HG03103 (cell line): ENCODE measurements around the gene CAMSAP1.

Experiments
- ATAC-seq: cut with Tn5 transposase; IDR thresholded peaks from one replicate; pipeline ENCODE4 v1.9.1; 2021; ENCODE audit warnings: low read depth; ENCODE audit not compliant: unreplicated experiment

Gene CAMSAP1

DNA sequence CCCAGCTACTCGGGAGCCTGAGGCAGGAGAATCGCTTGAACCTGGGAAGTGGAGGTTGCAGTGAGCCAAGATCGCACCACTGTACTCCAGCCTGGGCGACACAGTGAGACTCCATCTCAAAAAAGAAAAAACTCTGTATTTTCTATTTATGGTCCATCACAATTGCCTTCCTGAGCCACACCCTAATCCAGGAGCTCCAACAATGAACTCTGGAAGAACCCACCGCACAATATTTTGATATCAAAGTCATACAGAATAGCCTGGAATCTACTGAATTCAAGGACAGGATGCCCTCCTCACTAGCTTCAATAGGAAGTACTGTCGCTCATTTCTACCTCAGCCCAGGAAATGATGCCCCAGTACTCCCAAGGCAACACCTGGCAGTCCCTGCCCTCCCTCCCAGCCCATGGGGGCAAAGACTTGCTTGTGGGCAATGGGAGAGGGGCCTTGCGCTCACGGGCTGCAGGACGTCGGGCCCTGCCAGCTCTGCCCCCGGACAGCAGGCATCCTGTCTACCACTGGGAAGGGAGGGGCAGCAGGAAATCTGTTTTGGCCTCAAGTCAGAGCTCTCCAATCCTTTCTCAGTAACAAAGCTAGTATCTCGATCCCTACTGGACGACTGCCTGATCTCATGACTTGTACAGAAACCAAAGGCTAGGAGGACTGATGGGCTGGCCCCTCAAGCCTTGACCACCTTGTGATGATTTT, 34.1 kb upstream of the CAMSAP1 start:
- ATAC-seq, result no peak

GRCh38 chr9:135939351-135940265, 32.3 kb upstream of the CAMSAP1 start:
- ATAC-seq, result no peak

DNA sequence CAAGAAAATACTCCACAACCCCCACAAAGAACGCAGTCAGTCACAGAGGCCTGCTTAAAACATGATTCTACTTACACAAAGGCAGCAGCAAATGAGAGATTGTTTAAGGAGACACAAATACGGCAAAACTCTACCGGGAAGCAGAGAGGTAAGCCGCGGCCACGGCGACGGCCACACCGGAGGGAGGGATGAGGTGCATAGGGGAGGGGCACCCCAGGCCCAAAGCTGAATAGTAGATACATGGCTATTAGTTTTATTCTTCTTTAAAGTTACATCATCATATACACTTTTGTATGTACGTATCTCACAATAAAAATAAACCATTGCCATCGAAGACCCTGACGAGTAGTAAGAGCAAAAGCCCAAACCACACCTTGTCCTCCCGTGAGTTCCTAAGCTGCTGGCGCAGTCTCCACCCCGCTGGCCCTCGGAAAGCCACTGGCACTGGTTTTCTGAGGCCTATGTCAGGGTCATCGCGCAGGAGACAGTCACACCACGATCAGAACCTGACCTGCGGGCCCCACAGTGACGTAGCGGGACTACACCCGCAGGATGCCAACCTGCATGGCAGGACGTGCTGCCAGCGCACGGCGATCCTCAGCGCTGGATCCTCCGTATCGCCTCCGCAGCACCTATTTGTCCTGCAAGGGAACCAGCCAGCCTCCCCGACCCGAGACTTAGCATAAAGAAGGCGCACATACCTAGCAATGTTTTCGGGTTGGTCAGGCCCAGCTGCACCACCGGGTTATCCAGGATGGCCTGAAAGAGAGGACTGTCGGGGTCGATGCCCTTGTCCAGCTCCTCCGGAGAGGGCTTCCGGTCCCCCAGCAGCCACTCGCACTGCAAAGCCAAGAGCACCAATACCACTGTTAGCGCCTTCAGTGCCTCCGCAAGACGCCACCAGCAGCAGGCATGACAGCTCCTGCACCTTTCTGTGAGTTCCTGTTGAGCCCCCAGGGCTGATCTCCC, 30.5 kb upstream of the CAMSAP1 start:
- no peak for ATAC-seq

GRCh38 chr9:135933114-135933513, 25.8 kb upstream of the CAMSAP1 start:
- no peak for ATAC-seq

DNA sequence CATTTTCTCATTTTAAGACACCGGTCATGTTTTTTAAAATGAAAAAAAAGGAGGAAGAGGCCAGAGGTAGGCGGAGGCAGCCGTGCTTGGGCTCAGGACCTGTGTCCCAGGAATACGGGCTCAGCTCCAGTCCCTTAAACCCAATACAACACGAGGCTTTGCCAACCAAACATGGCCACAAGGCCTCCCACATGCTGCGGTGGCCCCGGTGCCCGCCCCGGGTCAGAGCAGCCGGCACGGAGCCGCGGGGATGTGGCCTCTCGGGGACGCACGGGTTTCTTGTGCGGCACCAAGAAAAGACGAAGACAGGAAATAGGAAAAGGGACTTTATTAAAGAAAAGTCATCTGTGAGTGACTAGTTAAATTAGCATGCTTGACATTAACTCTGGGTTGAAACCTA, 25.3 kb upstream of the CAMSAP1 start:
- no peak for ATAC-seq

DNA sequence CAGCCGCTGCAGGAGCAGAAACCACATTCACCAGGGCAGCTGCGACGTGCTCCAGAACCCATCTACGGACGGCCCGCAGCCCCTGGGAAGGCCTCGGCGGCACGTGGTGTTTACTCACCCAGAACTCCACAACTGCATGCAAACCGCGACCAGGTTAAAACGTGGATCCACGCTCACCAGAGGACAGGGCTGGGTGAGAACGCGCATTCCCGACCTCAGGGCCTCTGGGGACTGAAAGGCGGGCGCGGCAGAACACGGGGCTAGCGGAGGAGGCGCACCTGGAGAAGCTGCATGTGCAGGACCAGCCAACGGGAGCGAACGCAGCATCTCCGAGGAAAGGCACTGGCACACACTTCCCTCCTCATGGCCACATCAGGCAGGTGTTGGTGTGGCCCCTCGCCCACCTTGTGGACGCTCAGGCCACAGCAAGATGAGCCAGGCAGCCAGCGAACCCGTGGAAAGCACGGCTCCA, 24.0 kb upstream of the CAMSAP1 start:
- no peak for ATAC-seq

DNA sequence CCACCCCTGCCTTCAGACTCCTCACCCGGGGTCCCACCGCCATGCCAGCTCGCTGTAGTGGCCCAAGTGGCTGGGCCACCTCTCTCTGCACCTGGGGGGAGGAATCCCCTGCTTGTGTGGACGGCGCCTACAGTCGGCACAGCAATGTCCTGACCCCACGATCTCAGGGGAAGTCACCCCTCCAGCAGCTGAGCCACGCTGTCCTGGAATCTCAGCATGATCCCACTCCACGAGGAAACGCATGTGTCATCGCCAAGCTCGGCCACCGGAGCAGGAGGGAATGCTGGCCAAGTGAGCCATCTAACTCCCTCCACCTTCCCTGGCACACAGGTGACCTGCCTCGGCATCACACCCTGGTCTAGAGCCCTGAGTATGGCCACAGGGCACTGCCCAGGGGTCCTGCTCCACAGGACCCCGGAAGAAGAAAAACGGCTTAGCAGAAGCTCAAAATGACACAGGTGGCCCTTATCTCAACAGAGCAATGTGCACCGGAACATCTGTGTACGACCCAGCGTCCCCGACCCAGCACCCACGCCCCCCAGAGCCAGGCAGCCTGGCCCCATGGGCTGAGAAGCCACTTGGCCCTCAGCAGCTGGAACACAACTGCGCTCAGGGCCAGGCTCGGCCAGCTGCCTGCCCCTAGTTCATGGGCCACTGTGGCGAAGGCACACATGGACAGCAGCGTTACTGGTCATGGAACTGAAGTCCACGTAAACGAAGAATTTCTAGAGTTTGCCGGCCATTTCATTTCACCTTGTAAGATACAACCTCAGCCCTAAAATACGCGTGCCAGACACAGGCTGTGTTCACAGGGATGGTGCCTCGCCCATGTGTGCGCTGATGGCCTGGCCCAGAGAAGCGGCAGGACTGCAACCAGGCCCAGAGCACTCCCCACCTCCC, 23.4 kb upstream of the CAMSAP1 start:
- ATAC-seq, result no peak

GRCh38 chr9:135929656-135930445, 22.5 kb upstream of the CAMSAP1 start:
- no peak for ATAC-seq

GRCh38 chr9:135928731-135929655, 21.6 kb upstream of the CAMSAP1 start:
- no peak for ATAC-seq

DNA sequence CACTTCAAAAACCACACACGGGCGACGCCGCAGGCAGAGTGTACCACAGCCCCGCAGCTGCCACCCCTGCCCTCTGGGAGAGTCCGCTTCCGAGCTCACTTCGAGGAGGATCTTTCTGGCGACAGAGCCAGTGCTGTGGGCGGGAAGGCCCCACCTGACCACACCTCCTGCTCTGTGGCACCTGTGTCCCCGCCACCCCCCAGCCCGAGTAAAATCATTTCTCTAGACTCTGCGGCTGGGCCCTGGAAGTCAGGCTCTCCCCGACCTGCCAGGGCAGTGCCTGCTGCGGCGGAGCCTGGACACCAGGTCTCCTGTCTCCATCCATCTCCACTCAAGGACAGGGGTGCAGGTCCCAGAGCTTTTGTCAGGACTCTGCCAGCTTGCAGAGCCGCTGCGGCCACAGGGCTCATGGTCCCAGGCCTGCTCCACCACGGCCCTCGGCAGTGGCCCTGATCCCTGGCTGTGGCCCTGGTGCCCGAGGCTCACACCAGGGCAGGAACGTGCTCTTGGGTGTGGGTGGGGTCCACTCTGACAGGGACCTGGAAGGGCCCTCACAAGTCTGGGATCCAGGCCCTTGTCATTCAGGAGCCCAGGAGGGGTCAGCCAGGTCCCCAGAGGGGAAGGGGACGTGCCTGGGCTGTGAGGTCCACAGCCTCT, 20.9 kb upstream of the CAMSAP1 start:
- ATAC-seq, result no peak

DNA sequence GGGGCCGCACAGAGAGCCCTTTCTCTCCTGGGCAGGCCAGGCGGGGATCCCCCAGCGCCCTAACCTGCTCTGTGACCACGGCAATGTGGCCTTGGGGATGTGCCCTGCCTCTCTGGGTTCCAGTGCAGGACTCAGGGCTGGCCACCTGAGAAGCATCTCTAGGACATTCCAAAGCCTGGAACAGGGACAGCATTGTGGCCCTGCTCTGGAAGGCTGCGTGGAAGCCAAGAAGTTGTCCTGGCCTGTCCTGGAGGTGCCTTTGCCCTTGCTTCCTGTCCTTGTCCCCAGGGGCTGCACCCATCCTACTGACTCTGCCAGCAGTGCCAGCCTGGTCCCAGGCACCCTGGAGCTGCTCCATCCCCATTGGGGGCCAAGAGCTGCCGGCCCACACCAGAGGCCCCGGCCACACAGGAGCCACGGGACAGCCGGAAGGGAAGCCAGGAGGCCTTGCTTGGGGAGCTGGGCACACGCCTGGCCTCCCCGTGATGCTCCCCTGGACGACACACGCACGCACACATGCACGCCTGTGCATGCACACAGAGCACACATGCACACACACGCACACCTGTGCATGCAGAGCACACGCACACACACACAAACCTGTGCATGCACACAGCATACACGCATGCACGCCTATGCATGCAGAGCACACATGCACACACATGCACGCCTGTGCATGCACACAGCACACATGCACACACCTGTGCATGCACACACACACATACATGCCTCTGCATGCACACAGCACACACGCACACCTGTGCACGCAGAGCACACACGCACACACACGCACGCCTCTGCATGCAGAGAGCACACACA, 20.1 kb upstream of the CAMSAP1 start:
- no peak for ATAC-seq

DNA sequence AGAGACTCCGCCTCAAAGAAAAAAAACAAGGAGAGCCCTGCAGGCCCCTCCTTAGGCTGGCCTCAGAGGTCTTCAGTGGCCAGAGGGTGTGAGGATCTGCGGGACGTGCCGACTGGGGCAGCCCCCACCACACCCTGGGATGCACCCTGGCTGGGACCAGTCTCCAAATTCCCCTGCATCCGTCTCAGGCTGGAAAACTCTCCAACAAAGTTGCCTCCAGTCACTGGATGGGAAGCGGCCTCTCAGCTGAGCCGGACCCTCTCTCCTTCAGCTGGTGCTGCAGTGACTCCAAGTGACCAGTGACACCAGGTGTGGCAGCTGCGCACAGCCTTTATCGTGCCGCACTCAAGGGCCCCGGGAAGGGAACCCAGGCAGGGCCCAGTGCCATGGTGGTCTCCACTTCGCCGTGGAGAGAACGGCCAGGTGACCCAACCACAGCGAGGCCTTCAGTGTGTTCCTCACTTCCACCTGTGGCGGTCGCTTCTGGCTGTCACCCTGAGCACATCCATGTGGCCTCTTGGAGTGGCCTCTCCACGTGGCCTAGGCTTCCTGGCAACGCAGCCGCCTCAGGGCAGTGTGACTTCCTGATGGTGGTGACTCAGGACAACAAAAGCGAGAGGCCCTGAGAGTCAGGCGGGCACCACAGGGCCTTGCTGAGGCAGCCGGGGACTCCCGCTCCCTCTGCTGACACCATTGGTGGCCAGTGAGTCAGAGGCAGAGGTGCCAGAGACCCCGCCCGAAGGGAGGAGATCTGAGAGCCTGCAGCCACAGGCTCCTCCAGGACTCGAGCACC, 19.3 kb upstream of the CAMSAP1 start:
- no peak for ATAC-seq

DNA sequence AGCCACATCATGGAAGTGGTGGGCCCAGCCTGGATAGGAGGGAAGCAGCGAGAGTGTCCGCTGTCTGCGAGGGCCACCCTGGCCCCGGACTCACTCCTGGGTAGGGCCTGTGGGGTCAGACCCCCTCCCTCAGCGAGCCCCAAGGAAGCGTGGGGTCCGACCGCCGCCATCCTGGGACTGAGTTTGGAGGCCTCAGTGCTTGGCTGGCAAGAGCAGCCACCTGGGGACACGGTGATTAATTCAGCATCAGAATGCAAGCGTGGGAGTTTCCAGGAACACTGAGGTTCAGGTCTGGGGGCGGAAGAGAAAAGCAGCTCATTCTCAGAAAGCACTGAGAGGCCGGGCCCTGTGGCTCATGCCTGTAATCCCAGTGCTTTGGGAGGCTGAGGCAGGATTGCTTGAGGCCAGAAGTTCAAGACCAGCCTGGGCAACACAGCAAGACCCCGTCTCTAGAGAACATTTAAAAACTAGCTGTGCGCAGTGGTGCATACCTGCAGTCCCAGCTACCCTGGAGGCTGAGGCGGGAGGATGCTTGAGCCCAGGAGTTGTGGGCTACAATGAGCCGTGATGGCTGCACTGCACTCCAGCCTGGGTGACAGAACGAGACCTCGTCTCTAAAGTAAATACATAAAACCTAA, 18.3 kb upstream of the CAMSAP1 start:
- ATAC-seq, result no peak

DNA sequence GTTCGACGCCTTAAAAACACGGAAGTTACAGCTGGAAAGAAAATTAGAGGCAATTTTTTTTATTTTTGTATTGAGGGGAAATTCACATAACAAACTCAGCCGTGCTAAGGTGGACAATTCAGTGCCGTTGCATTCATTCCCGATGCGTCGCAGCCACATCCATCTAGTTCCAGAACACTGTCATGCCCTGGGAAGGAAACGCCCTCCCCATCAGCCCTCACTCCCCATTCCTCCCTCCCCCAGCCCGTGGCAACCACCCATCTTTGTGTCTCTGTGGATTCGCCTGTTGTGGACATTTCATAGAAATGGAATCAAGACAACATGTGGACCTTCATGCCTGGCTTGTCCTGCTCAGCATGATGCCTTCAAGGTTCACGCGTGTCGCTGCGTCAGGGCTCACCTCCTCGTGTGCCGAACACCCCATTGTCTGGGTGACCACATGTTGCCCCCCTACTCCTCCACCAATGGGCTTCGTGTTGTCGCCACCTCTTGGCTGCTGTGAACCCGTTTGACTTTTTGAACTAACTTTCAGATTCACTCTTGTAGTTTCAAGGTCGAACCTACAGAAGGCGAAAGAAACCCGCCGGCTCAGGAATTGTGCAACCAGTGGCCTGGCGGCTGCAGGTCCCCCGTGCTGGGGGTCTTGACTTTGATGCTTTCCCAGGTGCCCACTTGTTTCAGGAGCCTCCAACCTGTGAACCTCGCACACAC, 17.4 kb upstream of the CAMSAP1 start:
- no peak for ATAC-seq

DNA sequence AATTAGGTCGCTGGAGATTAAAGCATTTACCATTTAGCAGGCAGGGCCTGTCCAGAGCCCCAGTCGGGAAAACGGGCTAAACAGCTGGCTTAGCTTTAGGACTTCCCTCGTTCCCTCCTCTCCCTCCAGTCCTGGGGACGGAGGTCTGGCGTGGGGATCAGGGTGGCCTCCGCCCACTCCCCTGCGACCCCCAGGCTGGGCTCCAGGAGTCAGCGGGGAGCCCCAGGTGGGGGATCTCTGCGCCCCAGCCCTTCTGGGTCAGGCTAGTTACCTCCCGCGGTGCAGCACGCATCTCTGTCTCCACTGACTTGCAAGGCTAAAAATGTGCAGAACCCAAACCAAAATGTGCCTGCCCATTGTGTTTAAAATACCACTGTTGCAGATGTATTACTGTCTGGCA, 16.2 kb upstream of the CAMSAP1 start:
- no peak for ATAC-seq
